Mesenteric fat pad (tissue), 1 donor: ENCODE measurements around the gene RPTOR. TPM values are rescaled to one million over a fixed set of nuclear protein-coding genes. Genes with fewer than 3 reads are reported as not detected.
"Not testable (repeated sequence)": the region's sequence is repeated elsewhere in the genome, so short reads cannot be mapped to it uniquely, and the experiment has no call there.

Experiments used
- DNase-seq: peaks from one replicate; pipeline ENCODE4 v3.0.0-alpha.2; 2020; ENCODE audit warnings: low spot score
- long read RNA-seq: library from polyadenylated mRNA; unstranded; transcript quantifications from one replicate; pipeline ENCODE4 v2.0.0, GENCODE V29; 2020
- total RNA-seq: library from RNA; stranded (reverse); fragmentation: NEBNext Ultra II Directional; extraction: Animal tissue kit (Norgen Biotek cat#: 25700); gene quantifications from one replicate; pipeline ENCODE4 v1.2.1, GENCODE V29; 2021
- donor health status: DM: yes; HTN: yes; CAD: no.

The RPTOR gene, protein sequence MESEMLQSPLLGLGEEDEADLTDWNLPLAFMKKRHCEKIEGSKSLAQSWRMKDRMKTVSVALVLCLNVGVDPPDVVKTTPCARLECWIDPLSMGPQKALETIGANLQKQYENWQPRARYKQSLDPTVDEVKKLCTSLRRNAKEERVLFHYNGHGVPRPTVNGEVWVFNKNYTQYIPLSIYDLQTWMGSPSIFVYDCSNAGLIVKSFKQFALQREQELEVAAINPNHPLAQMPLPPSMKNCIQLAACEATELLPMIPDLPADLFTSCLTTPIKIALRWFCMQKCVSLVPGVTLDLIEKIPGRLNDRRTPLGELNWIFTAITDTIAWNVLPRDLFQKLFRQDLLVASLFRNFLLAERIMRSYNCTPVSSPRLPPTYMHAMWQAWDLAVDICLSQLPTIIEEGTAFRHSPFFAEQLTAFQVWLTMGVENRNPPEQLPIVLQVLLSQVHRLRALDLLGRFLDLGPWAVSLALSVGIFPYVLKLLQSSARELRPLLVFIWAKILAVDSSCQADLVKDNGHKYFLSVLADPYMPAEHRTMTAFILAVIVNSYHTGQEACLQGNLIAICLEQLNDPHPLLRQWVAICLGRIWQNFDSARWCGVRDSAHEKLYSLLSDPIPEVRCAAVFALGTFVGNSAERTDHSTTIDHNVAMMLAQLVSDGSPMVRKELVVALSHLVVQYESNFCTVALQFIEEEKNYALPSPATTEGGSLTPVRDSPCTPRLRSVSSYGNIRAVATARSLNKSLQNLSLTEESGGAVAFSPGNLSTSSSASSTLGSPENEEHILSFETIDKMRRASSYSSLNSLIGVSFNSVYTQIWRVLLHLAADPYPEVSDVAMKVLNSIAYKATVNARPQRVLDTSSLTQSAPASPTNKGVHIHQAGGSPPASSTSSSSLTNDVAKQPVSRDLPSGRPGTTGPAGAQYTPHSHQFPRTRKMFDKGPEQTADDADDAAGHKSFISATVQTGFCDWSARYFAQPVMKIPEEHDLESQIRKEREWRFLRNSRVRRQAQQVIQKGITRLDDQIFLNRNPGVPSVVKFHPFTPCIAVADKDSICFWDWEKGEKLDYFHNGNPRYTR (N-terminal part only)
- 31.6 TPM for total RNA-seq
- long read RNA-seq, partial matches to known transcripts = 5 of 19 reads
- long read RNA-seq, other reads (novel, unspliced or antisense) = 11 of 19 reads

DNA sequence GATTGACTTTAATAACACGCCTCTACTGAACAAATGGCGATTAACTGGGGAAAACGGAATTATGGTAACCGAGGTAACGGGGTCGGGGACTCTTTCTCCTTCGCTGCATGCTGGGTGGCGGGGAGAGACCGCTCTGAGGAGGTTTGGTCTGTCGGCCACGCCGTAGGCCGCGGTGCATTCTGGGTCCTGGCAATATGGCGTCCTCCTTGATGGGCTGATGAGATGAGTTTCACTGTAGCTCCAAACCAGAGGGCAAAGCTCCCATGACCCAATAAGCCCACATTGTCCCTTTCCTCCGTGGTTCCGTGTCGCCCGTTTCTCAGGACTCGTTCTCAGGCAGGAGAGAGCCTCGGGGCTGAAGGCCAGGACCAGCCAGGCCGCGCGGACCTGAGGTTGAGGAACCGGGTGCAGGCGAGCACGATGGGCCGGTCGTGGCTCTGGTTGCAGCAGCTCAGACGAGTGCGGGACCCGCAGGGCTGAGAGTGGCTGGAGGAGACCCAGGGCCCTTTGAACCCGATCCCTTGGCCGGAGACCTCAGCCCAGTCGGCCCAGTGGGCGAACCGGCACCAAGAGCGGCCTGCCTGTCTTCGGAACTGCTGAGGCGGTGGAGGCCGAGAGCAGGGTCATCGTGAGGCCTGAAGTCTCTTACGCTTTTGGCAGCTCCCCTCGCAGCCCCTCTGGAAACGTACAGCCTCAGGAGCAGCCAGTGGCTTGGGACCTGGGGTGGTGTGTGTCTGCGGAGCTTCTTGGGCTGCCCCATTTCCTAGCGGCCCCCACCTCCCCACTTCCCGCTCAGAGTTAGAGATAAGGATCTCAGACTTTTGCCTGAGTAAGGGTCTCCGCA is at the start of gene RPTOR:
TSS of gene RPTOR (plus strand) at position 184 of the 844 bp plus-strand sequence. CDS start 792 bp downstream, outside the sequence.
- DNase-seq = peak; percentile 95

DNA sequence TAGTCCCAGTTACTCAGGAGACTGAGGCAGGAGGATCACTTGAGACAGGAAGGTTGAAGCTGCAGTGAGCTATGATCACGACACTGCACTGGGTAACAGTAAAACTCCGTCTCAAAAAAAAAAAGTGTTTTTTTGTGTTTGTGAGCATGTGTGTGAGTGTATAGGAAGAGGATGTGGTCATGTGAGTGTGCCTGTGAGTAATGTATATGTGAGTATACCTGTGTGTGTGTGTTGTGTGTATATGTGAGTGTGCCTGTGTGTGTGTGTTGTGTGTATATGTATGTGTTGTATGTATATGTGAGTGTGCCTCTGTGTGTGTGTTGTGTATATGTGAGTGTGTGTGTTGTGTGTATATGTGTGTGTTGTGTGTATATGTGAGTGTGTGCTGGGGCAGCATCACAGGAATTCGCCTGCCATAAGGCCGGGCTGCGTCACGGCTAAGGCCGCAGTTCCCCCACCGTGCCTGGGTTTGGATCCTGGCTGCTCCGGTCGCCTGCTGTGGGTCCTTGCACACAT is 46.9 kb upstream of the RPTOR start:
- DNase-seq = no peak

DNA sequence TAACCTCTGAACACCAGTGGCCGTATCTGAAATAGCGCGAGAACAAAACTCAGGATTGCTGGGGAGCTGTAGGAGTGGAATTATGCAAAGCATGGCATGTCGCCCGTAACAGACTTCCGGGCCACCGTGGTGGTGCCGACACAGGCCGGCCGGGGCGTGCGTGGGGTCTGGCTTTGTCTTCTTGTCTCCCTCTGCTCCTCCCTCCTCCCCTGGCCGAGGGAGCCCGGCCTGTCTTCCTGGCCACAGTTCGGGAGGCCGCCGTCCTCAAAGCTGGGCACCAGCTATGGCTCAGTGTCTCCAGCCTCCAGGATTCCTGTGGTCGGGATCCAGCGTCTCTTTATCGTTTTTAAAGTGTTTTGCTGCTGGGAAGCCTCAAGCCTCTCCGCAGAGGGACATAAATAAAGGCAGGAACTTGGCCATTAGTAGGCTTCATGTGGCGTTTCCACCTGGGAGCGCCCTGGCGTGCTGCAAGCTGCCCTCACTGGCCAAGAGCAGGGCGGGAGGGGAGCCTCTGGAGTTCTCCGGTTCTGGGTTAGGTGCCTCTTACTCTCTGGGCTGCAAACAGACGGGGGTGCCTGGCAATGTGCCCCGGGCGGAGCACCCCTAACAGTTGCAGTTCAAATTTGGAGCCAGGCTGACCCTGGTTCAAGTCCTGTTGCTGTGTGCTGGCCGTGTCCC is 46.3 kb upstream of the RPTOR start:
- DNase-seq = no peak

DNA sequence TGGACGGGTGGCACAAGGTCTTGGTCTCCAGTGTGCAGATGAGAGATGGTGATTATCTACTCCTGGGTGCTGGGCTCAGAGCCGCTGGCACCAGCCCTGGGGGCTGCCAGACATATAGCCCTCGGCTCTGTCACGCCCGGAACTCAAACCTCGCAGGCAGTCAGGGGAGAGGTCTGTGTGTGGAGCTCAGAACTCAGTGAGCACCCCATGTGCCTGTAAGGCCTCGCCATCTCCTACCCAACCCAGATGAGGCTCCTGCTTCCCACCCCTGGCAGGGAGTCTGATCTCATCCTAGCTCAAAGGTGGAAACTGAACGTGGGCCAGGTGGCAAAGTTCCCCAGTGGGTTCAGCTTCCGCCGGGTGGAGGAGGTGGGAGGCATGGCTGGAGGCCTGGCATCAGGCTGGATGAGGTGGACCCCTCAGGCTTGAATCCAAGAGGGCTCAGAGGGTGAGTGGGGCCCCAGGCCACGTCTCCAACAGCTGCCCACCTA is 45.7 kb upstream of the RPTOR start:
- DNase-seq = no peak

DNA sequence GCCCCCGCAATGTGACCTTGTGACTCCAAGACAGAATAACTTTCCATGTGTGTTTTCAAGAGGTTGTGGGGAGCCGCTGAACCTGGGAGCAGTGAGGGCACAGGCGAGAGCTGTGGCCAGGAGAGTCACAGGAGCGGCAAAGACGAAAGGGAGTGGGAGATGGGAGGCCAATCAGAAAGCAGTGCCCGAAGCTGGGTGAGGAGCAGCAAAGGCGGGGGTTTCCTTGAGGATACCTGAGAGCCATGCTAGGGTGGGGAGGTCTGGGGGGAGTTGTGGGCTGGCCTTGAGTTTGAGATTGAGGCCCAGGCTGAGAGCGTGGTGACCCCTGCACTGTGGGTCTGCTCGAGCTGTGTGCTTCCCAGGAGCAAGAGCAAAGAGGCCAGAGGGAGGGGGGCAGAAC is 45.1 kb upstream of the RPTOR start:
- no peak for DNase-seq

DNA sequence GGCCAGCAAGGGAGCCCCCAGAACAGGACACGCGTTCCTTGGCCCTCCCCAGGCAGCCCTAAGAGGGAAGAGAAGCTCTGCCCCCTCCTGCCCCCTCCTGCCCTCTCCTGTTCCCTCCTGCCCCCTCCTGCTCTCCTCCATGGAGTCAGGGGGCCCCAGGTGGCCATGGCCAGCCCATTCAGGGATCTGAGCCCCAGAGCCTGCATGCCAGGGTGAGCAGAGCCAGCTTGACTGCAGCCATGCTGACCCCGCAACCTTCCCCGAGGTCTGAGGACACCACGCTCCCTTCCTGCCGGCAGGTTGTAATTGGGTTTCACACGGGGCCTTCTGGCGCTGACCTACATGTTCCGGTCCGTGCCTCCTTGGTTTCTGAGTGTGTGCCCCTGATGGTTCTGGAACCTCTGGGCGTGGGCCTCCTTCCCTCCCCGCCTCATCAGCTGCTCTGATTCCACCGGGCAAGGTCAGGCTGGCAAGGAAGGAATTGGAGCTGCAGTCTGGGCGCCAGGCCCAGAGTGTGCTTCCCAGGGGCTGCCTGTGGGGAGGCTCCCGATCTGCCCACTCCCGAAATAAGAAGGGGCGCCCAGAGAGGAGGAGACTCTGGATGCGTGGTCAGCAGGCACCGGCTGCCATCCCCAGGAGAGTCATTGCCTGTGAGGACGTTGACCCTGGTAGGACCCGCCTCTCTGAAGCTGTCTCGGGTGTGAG is 44.5 kb upstream of the RPTOR start:
- DNase-seq = no peak

DNA sequence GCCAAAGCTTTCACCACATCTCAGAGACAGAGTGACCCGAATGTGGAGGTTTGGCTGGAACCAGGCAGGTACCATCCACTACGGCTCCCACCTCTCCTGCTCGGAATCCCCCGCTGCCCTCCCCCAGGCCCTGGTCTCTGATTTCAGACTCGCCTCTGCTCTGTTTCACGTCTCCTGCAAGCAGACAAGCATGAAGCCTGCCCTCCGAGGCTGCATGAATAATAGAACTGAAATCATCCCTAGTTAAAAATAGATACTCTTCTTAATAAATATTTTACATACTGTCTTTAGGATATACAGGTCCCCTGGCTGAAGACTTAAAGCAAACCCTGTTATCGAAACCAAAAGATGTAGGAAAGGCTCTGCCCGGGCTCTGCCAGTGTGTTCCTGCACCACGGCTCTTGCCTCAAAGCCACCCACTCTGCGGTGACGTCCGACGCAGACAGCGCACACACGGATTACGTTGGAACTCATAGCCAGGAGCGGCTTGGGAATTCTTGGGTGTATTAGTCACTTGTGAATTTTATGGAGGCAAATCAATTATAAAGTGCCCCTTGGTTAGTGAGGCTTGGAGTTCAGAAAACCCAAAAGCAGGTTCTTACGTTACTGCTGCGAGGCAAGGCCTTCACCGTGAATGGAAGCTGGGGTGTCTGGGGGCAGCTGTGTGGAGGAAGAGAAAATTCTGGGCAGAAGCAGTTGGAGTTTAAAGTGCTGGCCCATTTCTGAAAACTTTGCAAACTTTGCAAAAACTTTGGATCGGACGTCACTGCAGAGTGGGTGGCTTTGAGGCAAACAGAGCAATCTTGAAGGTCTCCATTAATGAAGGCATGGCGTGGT is 42.7 kb upstream of the RPTOR start:
- no peak for DNase-seq

DNA sequence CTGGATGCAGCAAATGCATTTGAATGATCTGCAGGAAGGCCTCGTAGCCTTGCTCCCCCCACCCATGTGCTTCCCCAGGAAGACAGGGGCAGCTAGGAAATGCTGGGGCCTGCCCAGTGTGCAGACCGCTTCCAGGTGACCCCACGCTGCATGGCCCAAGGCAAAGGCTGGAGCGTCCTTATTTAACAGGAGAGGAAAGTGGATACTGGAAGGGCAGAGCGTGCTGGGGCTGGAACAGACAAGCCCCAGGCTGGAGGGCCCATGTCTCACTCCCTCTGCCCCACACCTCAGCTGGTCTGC is 42.1 kb upstream of the RPTOR start:
- no peak for DNase-seq

DNA sequence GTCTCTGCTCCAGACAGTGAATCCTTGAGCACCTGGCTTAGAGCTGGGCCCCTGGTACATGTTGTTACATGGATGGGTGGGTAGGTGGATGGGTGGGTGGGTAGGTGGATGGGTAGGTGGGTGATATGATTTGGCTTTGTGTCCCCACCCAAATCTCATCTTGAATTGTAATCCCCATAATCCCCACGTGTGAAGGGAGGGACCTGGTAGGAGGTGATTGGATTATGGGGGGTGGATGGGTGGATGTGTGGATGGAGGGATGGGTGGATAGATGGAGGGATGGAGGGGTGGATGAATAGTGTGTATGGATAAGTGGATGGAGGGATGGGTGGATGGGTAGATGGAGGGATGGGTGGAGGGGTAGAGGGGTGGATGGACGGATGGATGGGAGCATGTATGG is 41.6 kb upstream of the RPTOR start:
- no peak for DNase-seq

DNA sequence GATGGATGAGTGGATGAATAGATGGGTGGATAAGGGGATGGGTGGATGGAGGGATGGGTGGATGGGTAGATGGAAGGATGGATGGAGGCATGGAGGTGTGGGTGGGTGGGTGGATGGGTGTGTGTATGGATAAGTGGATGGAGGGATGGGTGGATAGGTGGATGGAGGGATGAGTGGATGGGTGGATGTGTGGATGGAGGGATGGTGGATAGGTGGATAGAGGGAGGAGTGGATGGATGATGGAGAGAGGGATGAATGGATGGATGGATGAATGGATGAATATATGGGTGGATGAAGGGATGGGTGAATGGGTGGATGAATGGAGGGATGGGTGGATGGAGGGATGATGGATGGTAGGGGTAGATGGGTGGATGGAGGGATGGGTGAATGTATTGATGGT is 40.7 kb upstream of the RPTOR start:
- no peak for DNase-seq

DNA sequence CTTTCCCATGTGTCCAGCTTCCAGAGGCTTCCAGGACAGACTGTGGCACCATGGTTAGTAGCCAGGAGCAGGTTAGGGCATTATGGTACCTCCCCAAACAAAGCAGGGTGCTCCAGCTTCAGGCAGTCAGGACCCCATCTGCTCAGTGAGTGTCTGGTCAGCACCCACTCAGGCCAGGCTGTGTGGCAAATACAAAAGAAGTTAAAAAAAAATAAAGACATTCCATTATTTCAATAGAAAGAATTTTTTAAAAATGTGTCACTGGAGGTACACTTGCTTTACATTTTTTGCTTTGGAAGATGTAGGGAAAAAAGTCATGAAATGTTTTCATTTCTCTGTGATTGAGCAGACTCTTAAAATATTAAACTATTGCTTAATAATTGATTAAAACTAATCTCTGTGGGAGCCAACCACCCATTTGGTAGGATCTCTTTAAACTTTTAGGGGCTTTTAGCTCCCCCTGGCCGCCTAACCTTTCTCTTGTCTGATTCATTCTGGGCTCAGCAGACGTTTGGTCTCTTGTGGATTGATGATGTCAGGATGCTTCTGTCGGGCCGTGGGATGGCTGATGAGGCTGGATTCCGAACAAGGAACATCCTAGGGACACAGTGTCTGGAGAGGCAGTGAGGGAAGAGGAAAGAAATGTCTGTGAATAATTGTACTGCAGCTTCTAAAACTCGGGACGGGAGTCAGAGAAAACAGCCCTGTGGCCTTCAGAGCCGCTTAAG is 39.8 kb upstream of the RPTOR start:
- no peak for DNase-seq

DNA sequence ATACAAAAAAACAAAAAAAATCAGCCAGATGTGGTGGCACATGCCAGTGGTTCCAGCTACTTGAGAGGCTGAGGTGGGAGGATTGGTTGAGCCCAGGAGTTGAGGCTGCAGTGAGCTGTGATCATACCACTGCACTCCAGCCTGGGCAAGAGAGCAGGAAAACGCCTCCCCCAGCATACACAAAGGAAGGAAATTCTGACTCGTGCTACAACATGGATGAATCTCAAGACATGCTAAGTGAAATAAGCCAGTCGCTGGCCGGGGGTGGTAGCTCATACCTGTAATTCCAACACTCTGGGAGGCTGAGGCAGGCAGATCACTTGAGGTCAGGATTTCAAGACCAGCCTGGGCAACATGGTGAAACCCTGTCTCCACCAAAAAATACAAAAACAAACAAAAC is 37.5 kb upstream of the RPTOR start:
- not testable (repeated sequence) for DNase-seq

DNA sequence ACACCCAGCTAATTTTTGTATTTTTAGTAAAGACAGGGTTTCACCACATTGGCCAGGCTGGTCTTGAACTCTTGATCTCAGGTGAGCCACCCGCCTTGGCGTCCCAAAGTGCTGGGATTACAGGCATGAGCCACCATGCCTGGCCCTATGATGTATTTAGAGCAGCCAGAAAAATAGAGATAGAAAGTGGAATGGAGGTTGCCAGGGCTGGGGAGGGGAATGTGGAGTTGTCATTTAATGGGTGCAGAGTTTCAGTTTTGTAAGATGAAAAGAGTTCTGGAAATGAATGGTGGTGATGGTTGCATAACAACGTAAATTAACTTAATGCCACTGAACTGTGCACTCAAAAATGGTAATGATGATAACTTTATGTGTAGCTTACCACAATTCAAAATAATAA is 36.7 kb upstream of the RPTOR start:
- DNase-seq = no peak

DNA sequence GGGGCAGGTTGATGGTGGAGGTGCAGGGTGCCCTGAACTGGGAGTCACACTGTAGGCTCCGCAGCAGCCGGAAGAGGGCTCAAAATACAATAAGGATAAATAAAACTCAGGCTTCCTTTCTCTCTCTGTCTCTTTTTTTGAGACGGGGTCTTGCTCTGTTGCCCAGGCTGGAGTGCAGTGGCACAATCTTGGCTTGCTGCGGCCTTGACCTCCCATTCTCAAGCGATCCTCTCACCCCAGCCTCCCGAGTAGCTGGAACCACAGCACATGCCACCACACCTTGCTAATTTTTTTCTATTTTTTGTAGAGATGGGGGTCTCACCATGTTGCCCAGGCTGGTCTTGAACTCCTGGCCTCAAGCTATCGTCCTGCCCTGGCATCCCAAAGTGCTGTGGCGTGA is 35.3 kb upstream of the RPTOR start:
- no peak for DNase-seq

DNA sequence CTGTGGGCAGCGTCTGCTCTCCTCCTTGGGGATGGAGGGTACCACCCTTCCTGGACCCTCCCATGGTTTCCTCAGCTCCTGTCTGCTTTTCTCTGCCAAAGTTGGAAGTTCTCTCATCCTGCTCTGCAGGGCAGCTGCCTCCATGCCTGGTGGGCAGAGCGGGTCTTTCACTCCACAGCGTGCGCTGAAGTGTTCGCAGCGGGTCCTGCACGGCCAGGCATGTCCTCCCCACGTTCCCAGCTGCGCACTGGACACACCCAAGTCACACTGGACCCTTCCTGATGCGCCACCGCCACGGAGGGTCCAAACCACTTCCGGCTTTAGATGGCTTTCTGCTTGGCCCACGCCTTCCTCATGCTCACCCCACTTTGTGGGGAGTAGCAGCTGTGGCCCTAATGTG is 34.5 kb upstream of the RPTOR start:
- no peak for DNase-seq

DNA sequence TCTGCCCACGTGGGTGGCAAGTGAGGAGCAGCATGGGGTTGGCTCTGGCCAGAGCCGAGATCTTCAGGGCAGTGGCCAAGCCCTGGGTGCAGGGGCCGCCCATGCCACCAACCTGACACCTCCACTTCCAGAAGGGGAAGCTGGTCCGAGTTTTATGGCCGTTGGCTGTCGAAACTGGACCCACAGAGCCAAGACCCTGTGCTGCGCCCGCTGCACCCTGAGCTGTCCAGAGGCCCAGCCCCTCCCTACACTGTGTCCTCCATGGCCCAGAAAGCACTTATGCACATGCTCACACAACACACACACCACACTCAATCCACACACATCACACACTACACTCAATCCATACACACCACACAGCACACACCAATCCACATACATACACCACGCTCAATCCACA is 33.9 kb upstream of the RPTOR start:
- no peak for DNase-seq

DNA sequence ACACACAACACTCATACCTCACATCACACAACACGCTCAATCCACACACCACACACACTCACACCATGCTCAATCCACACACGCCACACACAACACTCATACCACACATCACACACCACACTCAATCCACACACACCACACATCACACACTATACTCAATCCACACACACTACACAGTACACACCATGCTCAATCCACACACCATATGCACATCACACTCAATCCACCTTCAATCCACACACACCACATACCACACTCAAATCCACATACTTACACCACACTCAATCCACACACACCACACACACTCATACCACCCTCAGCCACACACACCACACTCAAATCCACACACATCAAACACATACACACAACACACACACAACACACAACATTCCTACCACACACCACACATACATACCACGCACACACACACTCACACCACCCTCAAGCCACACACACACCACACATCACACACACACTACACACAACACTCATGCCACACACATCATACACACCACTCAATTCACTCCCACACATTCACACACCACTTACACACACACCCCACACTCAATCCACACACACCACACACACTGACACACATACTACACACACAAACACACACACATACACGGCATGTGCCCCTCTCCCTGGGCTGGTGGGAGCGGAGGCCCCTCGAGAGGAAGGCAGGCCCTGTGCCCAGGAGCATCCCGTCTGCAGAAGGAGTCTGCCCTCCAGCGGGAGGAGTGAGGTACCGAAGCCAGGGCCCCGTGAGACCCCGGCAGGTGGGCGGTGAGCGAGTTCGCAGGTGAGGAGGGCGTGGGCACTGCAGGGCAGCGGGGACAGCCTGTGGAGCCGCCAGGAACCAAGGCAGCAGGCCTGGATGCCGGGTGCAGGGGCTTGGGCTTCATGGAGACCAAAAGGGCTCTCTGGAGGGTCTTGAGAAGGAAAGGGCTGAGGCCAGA is 33.1 kb upstream of the RPTOR start:
- DNase-seq = no peak
